Astrocyte (in vitro differentiated cells and primary cell): Measurements from ENCODE around the gene UBN2. TPM values are rescaled to one million over a fixed set of nuclear protein-coding genes. Genes with fewer than 3 reads are reported as not detected.

Source experiments
- DNase-seq: peaks from one replicate; pipeline ENCODE4 v3.0.0-alpha.2; 2010; ENCODE audit warnings: low read depth
- FAIRE-seq: peaks from 2 replicates; lab custom pipeline; 2011; peaks lifted over from hg19 to GRCh38; lab: Jason Lieb, UNC
- H2AFZ ChIP-seq: 2 replicates; pipeline ENCODE4 v1.6.0; 2012; ENCODE audit warnings: low read depth, low read length, inconsistent platforms
- H3K27ac ChIP-seq: 2 replicates; pipeline ENCODE4 v1.5.1; 2011; ENCODE audit warnings: low read depth, low read length, inconsistent platforms
- H3K27me3 ChIP-seq: 2 replicates; pipeline ENCODE4 v1.6.0; 2011; ENCODE audit warnings: low read length, inconsistent platforms; ENCODE audit not compliant: insufficient read depth
- H3K36me3 ChIP-seq: 2 replicates; pipeline ENCODE4 v1.5.1; 2011; ENCODE audit warnings: low read length, inconsistent platforms; ENCODE audit not compliant: insufficient read depth
- H3K4me1 ChIP-seq: 2 replicates; pipeline ENCODE4 v1.5.1; 2011; ENCODE audit warnings: low read length, inconsistent platforms; ENCODE audit not compliant: insufficient read depth
- H3K4me2 ChIP-seq: 2 replicates; pipeline ENCODE4 v1.6.0; 2012; ENCODE audit warnings: low read length, inconsistent platforms
- H3K4me3 ChIP-seq: 2 replicates; pipeline ENCODE4 v1.5.1; 2011; ENCODE audit warnings: low read depth, mild to moderate bottlenecking, low read length, inconsistent platforms; ENCODE audit not compliant: insufficient read depth
- H3K79me2 ChIP-seq: 2 replicates; pipeline ENCODE4 v1.6.0; 2012; ENCODE audit warnings: mild to moderate bottlenecking, low read length, inconsistent platforms; ENCODE audit not compliant: insufficient read depth
- H3K9ac ChIP-seq: 2 replicates; pipeline ENCODE4 v1.6.0; 2012; ENCODE audit warnings: mild to moderate bottlenecking, low read length, inconsistent platforms
- H3K9me3 ChIP-seq: 2 replicates; pipeline ENCODE4 v1.5.1; 2012; ENCODE audit warnings: low read depth, mild to moderate bottlenecking, low read length, inconsistent platforms; ENCODE audit not compliant: insufficient read depth
- H4K20me1 ChIP-seq: 2 replicates; pipeline ENCODE4 v1.6.0; 2012; ENCODE audit warnings: low read length, inconsistent platforms; ENCODE audit not compliant: insufficient read depth
- H3K27ac Mint-ChIP-seq: one replicate; pipeline ENCODE4 v1.8.0; 2021; ENCODE audit warnings: mild to moderate bottlenecking, mixed read lengths; ENCODE audit not compliant: unreplicated experiment
- H3K27me3 Mint-ChIP-seq: one replicate; pipeline ENCODE4 v1.8.0; 2021; ENCODE audit warnings: low read depth, mixed read lengths; ENCODE audit not compliant: unreplicated experiment
- H3K36me3 Mint-ChIP-seq: one replicate; pipeline ENCODE4 v1.8.0; 2021; ENCODE audit warnings: low read depth, mixed read lengths; ENCODE audit not compliant: unreplicated experiment
- H3K4me1 Mint-ChIP-seq: one replicate; pipeline ENCODE4 v1.8.0; 2021; ENCODE audit warnings: low read depth, mixed read lengths; ENCODE audit not compliant: unreplicated experiment
- H3K4me3 Mint-ChIP-seq: one replicate; pipeline ENCODE4 v1.8.0; 2021; ENCODE audit warnings: mild to moderate bottlenecking, moderate library complexity, mixed read lengths; ENCODE audit not compliant: unreplicated experiment
- H3K9me3 Mint-ChIP-seq: one replicate; pipeline ENCODE4 v1.8.0; 2021; ENCODE audit warnings: mild to moderate bottlenecking, mixed read lengths; ENCODE audit not compliant: unreplicated experiment
- EZH2 ChIP-seq: IDR thresholded peaks from 2 replicates; pipeline ENCODE4 v1.6.1; 2012; ENCODE audit warnings: mild to moderate bottlenecking, low read length, inconsistent platforms; ENCODE audit not compliant: insufficient read depth
- total RNA-seq: library from RNA; stranded (reverse); gene quantifications from 2 replicates; pipeline ENCODE4 v1.2.1, GENCODE V29; 2021
- TF ChIP-seq, protein P1 (sequence below): IDR thresholded peaks from 2 replicates; pipeline ENCODE4 v1.5.1; 2011; ENCODE audit warnings: low read depth, mild to moderate bottlenecking, inconsistent platforms, low read length, moderate library complexity; ENCODE audit not compliant: insufficient read depth

The UBN2 gene
- total RNA-seq, 1 donor from 2014 or later, result 16.5 TPM

DNA sequence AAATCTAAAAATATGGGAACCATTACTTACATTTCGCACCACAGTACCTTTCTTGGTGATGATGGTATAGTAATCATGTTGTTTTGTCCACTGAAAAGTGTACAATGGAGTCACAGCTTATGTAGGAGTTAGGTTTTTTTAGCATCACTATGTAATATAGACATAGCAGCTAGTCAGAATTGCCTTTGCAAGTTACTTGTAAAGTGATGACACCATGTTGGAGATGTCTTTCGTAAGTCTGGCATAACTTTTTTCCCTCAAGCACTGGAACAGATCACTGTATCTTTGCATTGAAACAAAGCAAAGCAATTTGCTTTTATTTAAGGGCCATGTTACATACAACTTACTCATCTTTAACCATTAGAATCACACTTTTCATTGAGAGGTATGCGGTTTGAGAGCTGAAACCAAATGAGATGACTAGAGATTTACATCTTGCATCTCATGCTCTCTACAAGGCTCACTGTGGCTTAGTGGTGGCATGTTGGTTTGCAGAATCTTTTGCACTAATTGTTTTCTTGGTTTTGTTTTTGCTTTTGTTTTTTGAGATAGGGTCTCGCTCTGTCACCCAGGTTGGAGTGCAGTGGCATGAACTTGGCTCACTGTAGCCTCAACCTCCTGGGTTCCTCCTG lies 18.3 kb downstream of the UBN2 start:
- Histone ChIP-seq H3K9me3 (no peaks in the 10 kb centered on the region), H4K20me1 (peaks cover 11% of the 10 kb centered on the region), H3K27ac (no peak overlapping the region), H3K9ac (no peak overlapping the region), H3K79me2 (no peaks in the 10 kb centered on the region), H3K4me1 (no peaks in the 10 kb centered on the region), H3K27me3 (no peaks in the 10 kb centered on the region), H3K4me3 (no peak overlapping the region), H3K36me3 (no peaks in the 10 kb centered on the region), H3K4me2 (no peak overlapping the region), H2AFZ (no peak overlapping the region)
- DNase-seq (no peak), FAIRE-seq (no peak)
- H3K4me3 Mint-ChIP-seq, result no peak overlapping the region
- H3K36me3 Mint-ChIP-seq, result peaks cover 7% of the 10 kb centered on the region
- H3K27ac Mint-ChIP-seq, result no peak overlapping the region
- H3K4me1 Mint-ChIP-seq, result peaks cover 6% of the 10 kb centered on the region
- H3K9me3 Mint-ChIP-seq, result no peaks in the 10 kb centered on the region
- H3K27me3 Mint-ChIP-seq, result no peaks in the 10 kb centered on the region
- TF ChIP-seq, protein P1, sequence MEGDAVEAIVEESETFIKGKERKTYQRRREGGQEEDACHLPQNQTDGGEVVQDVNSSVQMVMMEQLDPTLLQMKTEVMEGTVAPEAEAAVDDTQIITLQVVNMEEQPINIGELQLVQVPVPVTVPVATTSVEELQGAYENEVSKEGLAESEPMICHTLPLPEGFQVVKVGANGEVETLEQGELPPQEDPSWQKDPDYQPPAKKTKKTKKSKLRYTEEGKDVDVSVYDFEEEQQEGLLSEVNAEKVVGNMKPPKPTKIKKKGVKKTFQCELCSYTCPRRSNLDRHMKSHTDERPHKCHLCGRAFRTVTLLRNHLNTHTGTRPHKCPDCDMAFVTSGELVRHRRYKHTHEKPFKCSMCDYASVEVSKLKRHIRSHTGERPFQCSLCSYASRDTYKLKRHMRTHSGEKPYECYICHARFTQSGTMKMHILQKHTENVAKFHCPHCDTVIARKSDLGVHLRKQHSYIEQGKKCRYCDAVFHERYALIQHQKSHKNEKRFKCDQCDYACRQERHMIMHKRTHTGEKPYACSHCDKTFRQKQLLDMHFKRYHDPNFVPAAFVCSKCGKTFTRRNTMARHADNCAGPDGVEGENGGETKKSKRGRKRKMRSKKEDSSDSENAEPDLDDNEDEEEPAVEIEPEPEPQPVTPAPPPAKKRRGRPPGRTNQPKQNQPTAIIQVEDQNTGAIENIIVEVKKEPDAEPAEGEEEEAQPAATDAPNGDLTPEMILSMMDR, result no peak
- TF ChIP-seq EZH2, result no peak

DNA sequence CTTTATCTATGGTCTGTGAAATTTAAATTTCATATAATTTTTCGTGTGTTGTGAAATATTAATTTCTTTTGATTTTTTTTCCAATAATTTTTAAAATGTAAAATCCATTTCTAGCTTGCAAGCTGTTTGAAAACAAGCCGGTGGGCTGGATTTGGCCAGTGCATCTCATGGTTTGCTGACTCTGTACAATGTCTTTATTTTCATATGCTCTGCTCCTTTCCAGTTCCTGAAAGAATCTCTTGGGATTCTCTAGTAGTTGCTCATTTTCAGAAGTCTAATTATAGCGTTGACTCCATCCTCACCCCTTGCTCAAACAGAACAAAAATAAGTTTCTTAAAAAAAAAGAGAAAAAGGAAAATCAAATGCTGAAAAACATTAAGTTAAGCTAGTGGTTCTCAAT lies 21.4 kb downstream of the UBN2 start:
- no peaks in the 10 kb centered on the region for H3K27me3 Mint-ChIP-seq
- FAIRE-seq (no peak), DNase-seq (no peak)
- TF ChIP-seq, protein P1, result no peak
- no peak for TF ChIP-seq EZH2
- peaks cover 2% of the 10 kb centered on the region for H3K4me1 Mint-ChIP-seq
- H3K27me3 ChIP-seq, result no peaks in the 10 kb centered on the region
- peaks cover 2% of the 10 kb centered on the region for H3K36me3 Mint-ChIP-seq
- H3K79me2 ChIP-seq, result no peaks in the 10 kb centered on the region
- H3K9me3 ChIP-seq, result no peaks in the 10 kb centered on the region
- H3K4me3 ChIP-seq, result no peak overlapping the region
- H3K4me2 ChIP-seq, result no peak overlapping the region
- no peak overlapping the region for H2AFZ ChIP-seq
- no peak overlapping the region for H3K27ac ChIP-seq
- peaks cover 11% of the 10 kb centered on the region for H4K20me1 ChIP-seq
- H3K36me3 ChIP-seq, result no peaks in the 10 kb centered on the region
- H3K4me3 Mint-ChIP-seq, result no peak overlapping the region
- no peaks in the 10 kb centered on the region for H3K9me3 Mint-ChIP-seq
- no peaks in the 10 kb centered on the region for H3K4me1 ChIP-seq
- no peak overlapping the region for H3K9ac ChIP-seq
- H3K27ac Mint-ChIP-seq, result no peak overlapping the region

DNA sequence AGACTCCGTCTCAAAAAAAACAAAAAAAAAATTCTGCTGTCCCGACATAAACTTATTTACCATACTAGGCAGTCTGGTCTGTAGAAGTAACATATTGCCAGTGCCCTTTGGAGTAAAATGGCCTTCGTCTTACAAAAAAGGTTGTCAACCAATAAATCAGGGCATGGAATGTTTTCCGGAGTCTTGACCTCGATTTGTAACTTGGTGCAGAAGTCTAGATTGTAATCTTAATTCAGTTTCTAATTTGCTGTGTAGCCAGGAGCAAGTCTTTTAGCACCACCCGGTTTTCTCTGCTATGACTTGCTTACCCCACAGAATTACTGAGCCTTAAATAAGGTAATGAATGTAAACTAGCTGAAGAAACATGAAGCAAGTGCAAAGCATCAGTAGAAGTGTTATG lies 23.2 kb downstream of the UBN2 start:
- peaks cover 2% of the 10 kb centered on the region for H3K4me1 Mint-ChIP-seq
- Histone ChIP-seq H3K27ac (no peak overlapping the region), H2AFZ (no peak overlapping the region), H4K20me1 (peaks cover 8% of the 10 kb centered on the region), H3K36me3 (peaks cover 10% of the 10 kb centered on the region), H3K4me1 (no peaks in the 10 kb centered on the region), H3K79me2 (no peaks in the 10 kb centered on the region), H3K4me3 (no peak overlapping the region), H3K9ac (no peak overlapping the region), H3K9me3 (no peaks in the 10 kb centered on the region), H3K27me3 (no peaks in the 10 kb centered on the region), H3K4me2 (no peak overlapping the region)
- H3K4me3 Mint-ChIP-seq, result no peak overlapping the region
- H3K27ac Mint-ChIP-seq, result no peak overlapping the region
- no peak for TF ChIP-seq EZH2
- TF ChIP-seq, protein P1, result no peak
- peaks cover 2% of the 10 kb centered on the region for H3K36me3 Mint-ChIP-seq
- H3K27me3 Mint-ChIP-seq, result no peaks in the 10 kb centered on the region
- no peak for DNase-seq
- no peak for FAIRE-seq
- H3K9me3 Mint-ChIP-seq, result no peaks in the 10 kb centered on the region
